Loucy (cell line): ENCODE data around the gene FTO.

Experiments used
- CTCF ChIP-seq: fragments of 200-600 bp; sonication (generic); conservative IDR thresholded peaks from 2 replicates; pipeline ENCODE4 v1.5.1; 2014; ENCODE audit warnings: mild to moderate bottlenecking, antibody characterized with exemption, low read length
- EZH2phosphoT487 ChIP-seq: fragments of 200-600 bp; IDR thresholded peaks from 2 replicates; pipeline ENCODE4 v1.6.1; 2018; ENCODE audit warnings: antibody characterized with exemption, mild to moderate bottlenecking, moderate library complexity, borderline replicate concordance

DNA sequence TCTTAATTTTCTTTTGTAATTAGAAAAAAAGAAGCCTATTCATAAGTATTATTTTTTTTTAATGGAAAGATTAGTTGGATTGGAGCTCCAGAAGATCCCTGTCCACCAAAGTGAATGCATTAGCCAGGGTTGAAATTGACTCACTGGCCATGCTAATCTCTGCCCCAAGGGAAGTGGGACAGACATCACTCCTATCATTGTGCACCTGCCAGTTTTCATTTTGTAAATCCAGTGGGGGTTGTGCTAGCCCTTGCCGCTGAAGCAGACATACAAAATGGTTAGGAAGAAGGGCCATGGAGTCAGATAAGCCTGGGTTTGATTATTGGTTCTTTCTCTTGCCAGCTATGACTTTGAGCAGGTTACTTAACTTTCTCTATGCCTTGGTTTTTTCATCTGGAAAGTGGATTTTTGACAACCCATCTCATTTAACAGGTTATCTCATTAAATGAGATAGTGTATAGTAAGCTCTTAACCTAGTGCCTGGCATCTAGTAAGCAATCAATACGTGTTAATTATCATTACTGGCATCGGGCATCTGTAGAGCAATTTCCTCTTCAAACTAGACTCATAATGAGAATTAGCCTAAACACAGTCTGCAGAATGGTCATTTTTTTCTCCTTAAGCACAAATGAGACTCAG is 365.8 kb downstream of the FTO start:
- TF ChIP-seq CTCF (no peak), EZH2phosphoT487 (no peak)
